Skeletal muscle satellite cell (primary cell): ENCODE data around the gene PRDX1.
"Not testable (repeated sequence)": the region's sequence is repeated elsewhere in the genome, so short reads cannot be mapped to it uniquely, and the experiment has no call there.

ENCODE experiments used
- H3K27me3 ChIP-seq: 2 replicates; pipeline ENCODE4 v1.7.0; 2013; ENCODE audit warnings: low read length; ENCODE audit not compliant: control insufficient read depth, insufficient read depth
- H3K36me3 ChIP-seq: 2 replicates; pipeline ENCODE4 v1.7.0; 2013; ENCODE audit warnings: mild to moderate bottlenecking, control low read depth, low read length; ENCODE audit not compliant: insufficient read depth
- H3K4me1 ChIP-seq: 2 replicates; pipeline ENCODE4 v1.7.0; 2013; ENCODE audit warnings: low read length; ENCODE audit not compliant: control insufficient read depth, insufficient read depth
- H3K4me2 ChIP-seq: 2 replicates; pipeline ENCODE4 v1.7.0; 2013; ENCODE audit warnings: mild to moderate bottlenecking, low read length
- H3K4me3 ChIP-seq: 2 replicates; pipeline ENCODE4 v1.7.0; 2013; ENCODE audit warnings: low read length
- H3K9ac ChIP-seq: 2 replicates; pipeline ENCODE4 v1.7.0; 2013; ENCODE audit warnings: mild to moderate bottlenecking, low read depth, low read length, moderate library complexity
- H3K9me3 ChIP-seq: replicated peaks from 2 replicates; pipeline ENCODE4 v1.7.0; 2013; ENCODE audit warnings: mild to moderate bottlenecking, control low read depth, low read length

Gene PRDX1

GRCh38 chr1:45498279-45498678 is 23.4 kb downstream of the PRDX1 start:
- H3K9me3 ChIP-seq, result no peaks in the 10 kb centered on the region
- no peak overlapping the region for H3K9ac ChIP-seq
- H3K4me3 ChIP-seq, result no peak overlapping the region
- peaks cover 11% of the 10 kb centered on the region for H3K4me1 ChIP-seq
- H3K27me3 ChIP-seq, result no peaks in the 10 kb centered on the region
- H3K4me2 ChIP-seq, result no peak overlapping the region
- no peaks in the 10 kb centered on the region for H3K36me3 ChIP-seq

GRCh38 chr1:45493116-45493697 is 28.5 kb downstream of the PRDX1 start:
- no peak overlapping the region for H3K9ac ChIP-seq
- no peak overlapping the region for H3K4me2 ChIP-seq
- no peaks in the 10 kb centered on the region for H3K4me1 ChIP-seq
- no peak overlapping the region for H3K4me3 ChIP-seq
- H3K27me3 ChIP-seq, result no peaks in the 10 kb centered on the region
- no peaks in the 10 kb centered on the region for H3K36me3 ChIP-seq
- H3K9me3 ChIP-seq, result no peaks in the 10 kb centered on the region

DNA sequence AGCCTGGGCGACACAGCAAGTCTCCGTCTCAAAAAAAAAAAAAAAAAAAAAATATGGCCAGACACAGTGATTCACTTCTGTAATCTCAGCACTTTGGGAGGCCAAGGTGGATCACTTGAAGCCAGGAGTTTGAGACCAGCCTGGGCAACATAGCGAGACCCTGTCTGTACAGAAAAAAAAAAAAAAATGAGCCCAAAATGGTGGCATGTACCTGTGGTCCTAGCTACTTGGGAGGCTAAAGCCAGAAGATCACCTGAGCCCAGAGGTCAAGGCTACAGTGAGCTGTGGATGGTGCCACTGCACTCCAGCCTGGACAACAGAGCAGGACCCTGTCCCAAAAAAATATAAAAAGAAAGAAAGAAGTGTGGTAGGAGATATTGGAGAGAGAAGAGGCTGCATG is 29.0 kb downstream of the PRDX1 start:
- H3K4me1 ChIP-seq, result no peaks in the 10 kb centered on the region
- no peaks in the 10 kb centered on the region for H3K9me3 ChIP-seq

DNA sequence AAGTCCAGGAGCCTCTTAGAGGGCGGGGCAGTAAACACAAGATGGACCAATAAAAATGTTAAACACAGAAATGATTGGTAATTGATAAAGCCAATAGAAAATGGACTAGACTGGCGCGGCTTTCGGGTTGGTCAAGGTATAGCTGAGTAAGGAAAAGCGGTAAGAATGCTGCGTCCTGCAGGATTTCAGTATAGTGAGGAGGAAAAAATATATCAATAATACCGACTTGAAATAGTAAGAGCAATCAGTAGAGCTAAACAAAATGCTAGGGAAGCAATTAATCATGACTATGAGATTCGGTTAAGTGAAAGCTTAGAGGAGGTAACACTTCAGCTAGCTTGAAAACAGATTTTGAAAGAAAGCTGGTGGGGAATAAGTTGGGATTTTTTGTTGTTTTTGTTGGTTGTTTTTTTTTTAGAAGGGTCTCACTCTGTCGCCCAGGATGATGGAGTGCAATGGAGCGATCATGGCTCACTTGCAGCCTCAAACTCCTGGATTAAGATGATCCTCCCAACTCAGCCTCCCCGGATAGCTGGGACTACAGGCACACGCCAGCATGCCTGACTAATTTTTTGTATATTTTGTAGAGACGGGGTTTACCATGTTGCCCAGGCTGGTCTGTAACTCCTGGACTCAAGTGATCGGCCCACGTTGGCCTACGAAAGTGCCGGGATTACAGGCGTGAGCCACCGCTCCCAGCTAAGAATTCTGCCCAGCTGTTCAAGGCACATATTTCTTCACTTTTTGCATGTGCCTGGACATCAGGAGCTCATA is 30.0 kb downstream of the PRDX1 start:
- no peaks in the 10 kb centered on the region for H3K36me3 ChIP-seq
- no peaks in the 10 kb centered on the region for H3K9me3 ChIP-seq
- no peak overlapping the region for H3K9ac ChIP-seq
- H3K4me1 ChIP-seq, result no peaks in the 10 kb centered on the region
- peak overlapping the region; percentile 94 for H3K4me2 ChIP-seq
- H3K27me3 ChIP-seq, result no peaks in the 10 kb centered on the region
- peak overlapping the region; percentile 80 for H3K4me3 ChIP-seq

More for the DNA sequence above, 29.0 kb downstream of the PRDX1 start:
- no peak overlapping the region for H3K4me2 ChIP-seq
- H3K4me3 ChIP-seq, result no peak overlapping the region
- H3K27me3 ChIP-seq, result no peaks in the 10 kb centered on the region
- H3K36me3 ChIP-seq, result no peaks in the 10 kb centered on the region
- no peak overlapping the region for H3K9ac ChIP-seq

DNA sequence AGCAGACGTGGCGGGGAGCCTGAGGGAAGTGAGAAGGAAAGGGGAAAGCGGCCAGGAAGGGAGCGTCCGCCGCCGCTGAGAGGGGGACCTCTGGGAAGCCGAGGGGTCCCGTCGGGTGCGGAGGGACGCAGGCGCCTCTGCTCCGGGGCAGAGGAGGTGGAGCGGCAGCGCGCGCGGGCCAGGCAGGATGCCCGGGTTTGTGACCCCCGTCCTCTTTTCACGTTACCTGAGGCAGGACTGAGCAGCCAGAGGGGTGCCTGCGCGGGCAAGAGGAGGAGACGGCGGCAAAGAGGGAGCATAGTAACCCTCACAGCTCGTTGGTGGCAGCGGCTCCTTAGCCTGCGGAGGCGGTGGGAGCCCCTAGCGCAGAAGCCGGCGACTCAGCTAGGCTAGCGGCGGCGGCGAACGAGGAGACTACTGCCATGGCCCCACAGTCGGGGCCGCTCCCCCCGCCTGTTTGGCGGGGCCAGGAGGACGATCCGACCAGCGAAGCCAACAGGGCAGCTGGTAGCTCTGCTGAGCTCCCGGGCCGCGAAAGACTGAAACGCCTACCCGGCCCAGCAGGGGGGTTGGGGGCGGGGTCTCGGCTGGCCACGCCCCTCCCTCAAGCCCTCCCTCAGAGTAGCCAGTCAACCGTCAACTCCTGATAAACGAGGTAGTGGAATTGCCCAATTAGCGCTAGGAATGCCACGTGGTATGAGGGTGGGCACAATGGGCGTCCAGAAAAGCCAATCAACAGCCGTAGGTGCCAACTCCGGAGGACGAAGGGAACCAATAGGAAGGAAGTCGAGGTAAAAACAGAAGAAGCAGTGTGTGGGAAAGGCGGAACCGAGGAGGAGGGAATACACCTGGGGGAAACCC is 30.8 kb downstream of the PRDX1 start, which contains the start of gene TESK2:
TESK2 (minus strand) TSS at position 538 of the 861 bp plus-strand sequence. CDS start 33,378 bp downstream, outside the sequence.
- Histone ChIP-seq H3K9ac (peak within 1 kb of the TSS; percentile 75), H3K4me1 (no peaks in the 10 kb centered on the region), H3K9me3 (no peaks in the 10 kb centered on the region), H3K36me3 (no peaks in the 10 kb centered on the region), H3K4me2 (peak within 1 kb of the TSS; percentile 94), H3K27me3 (no peaks in the 10 kb centered on the region), H3K4me3 (peak within 1 kb of the TSS; percentile 80)

DNA sequence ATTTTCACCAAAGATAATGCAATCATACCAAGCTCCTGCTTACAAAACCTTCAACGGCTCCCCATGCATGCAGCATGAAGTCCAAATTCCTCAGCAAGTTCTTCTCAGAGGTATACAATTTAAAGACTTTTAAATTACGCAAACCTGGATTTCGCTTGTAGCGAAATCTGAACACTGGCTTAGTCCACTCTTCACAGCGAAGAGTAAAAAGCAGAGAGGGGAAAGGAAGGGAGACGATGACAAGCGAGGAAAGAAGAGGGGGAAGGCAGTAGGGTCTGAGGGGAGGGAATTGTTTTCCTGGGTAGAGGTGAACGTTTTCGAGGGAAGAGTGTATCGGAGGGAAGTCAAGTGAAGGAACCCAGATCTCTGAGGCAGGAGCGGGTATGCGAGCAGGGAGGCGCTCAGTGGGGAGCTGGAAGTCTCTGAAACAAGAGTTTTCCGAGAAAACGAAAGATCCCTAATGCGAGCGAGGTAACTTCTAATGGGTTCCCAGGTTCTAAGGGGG is 31.5 kb downstream of the PRDX1 start:
- Histone ChIP-seq H3K4me3 (peak overlapping the region; percentile 80), H3K9ac (peak overlapping the region; percentile 75), H3K36me3 (no peaks in the 10 kb centered on the region), H3K4me1 (no peaks in the 10 kb centered on the region), H3K27me3 (no peaks in the 10 kb centered on the region), H3K9me3 (no peaks in the 10 kb centered on the region), H3K4me2 (peak overlapping the region; percentile 94)

- not testable (repeated sequence) for H3K9ac ChIP-seq, H3K4me3 ChIP-seq, H3K4me2 ChIP-seq, H3K9me3 ChIP-seq, H3K4me1 ChIP-seq, H3K27me3 ChIP-seq, H3K36me3 ChIP-seq
Observed at GRCh38 chr1:45489379-45489778, 32.3 kb downstream of the PRDX1 start.

DNA sequence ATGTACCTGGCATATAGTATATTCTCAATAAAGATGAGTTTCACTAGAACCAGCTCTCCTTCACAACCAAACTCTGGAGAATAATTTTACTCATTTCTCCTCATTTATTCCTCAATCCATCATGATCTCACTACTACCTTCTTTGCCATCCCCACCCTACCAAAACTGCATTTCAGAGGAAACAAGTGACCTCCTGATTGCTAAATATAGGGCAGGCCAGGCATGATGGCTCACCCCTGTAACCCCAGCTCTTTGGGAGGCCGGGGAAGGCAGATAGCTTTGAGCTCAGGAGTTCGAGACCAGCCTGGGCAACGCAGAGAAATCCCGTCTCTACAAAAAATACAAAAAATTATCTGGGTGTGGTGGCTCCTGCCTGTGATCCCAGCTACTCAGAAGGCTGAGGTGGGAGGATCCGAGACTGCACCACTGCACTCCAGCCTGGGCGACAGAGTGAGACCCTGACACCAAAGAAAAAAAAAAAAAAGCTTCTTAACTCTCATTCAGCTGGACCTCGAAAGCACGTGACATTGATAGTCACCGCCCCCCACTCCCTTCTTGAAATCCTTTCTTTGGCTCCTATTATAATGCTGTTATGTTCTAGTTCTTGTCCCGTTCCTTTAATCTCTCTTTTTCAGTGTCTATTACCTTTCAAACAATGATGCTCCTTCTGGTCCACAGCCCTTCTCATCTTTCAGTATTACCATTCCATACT is 32.9 kb downstream of the PRDX1 start:
- Histone ChIP-seq H3K27me3 (no peaks in the 10 kb centered on the region), H3K4me2 (no peak overlapping the region), H3K36me3 (no peaks in the 10 kb centered on the region), H3K4me3 (no peak overlapping the region), H3K9ac (no peak overlapping the region), H3K4me1 (no peaks in the 10 kb centered on the region), H3K9me3 (no peaks in the 10 kb centered on the region)

DNA sequence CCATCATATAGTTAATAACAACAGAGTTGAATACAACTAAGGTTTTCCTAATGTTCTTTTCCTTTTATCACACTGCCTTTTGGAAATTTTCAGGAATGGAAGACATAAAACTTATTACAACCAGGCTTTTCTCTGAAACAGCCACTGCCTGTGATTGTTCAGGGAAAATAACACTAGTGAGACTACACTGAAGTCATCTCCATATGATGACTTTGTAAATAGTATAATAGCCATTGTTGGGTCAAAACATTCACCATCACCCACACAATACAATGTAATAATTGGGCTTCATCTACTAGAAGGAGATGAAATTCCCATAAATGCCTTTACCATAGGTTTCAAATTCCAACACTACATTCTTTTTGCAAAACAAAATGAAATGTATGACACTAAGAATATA is 35.7 kb downstream of the PRDX1 start:
- Histone ChIP-seq H3K4me3 (no peak overlapping the region), H3K4me2 (no peak overlapping the region), H3K36me3 (no peaks in the 10 kb centered on the region), H3K9ac (no peak overlapping the region), H3K27me3 (no peaks in the 10 kb centered on the region), H3K9me3 (no peaks in the 10 kb centered on the region), H3K4me1 (no peaks in the 10 kb centered on the region)

GRCh38 chr1:45479039-45479748 is 42.5 kb downstream of the PRDX1 start:
- Histone ChIP-seq H3K4me1 (no peaks in the 10 kb centered on the region), H3K9ac (no peak overlapping the region), H3K27me3 (no peaks in the 10 kb centered on the region), H3K36me3 (no peaks in the 10 kb centered on the region), H3K4me3 (no peak overlapping the region), H3K4me2 (no peak overlapping the region), H3K9me3 (no peaks in the 10 kb centered on the region)
